GM12891 (cell line): ENCODE results near the gene BRD3OS.

Experiments
- POLR2A ChIP-seq: IDR thresholded peaks from 2 replicates; pipeline ENCODE4 v1.6.1; 2011; ENCODE audit warnings: low read depth, low read length, control low read depth
- POLR2AphosphoS5 ChIP-seq: IDR thresholded peaks from 2 replicates; pipeline ENCODE4 v1.6.1; 2011; ENCODE audit warnings: low read depth, low read length, control low read depth
- TAF1 ChIP-seq: IDR thresholded peaks from 2 replicates; pipeline ENCODE4 v1.6.1; 2011; ENCODE audit warnings: low read depth, low read length, control low read depth

GRCh38 chr9:134052941-134053340 lies 27.7 kb downstream of the BRD3OS start:
- TF ChIP-seq POLR2A (no peak), POLR2AphosphoS5 (no peak), TAF1 (no peak)
